ENCODE measurements around the gene MSL2. TPM values are rescaled to one million over a fixed set of nuclear protein-coding genes. Genes with fewer than 3 reads are reported as not detected.
"Not testable (repeated sequence)": the region's sequence is repeated elsewhere in the genome, so short reads cannot be mapped to it uniquely, and the experiment has no call there.

MSL2 gene
- total and polyA plus RNA-seq, 3 donors from 2014 or later: 33.9 to 56.9 (median 48.7) TPM

GRCh38 chr3:136237103-136237502 lies 41.0 kb upstream of the MSL2 start:
- WGBS, 2 donors: 86 to 91% methylated on average over 1 of the region's 1 CpG
- intact Hi-C loops (cut with DNase I; ENCODE audit: low total_unique reads): no loop called here
- TF ChIP-seq, protein P1, sequence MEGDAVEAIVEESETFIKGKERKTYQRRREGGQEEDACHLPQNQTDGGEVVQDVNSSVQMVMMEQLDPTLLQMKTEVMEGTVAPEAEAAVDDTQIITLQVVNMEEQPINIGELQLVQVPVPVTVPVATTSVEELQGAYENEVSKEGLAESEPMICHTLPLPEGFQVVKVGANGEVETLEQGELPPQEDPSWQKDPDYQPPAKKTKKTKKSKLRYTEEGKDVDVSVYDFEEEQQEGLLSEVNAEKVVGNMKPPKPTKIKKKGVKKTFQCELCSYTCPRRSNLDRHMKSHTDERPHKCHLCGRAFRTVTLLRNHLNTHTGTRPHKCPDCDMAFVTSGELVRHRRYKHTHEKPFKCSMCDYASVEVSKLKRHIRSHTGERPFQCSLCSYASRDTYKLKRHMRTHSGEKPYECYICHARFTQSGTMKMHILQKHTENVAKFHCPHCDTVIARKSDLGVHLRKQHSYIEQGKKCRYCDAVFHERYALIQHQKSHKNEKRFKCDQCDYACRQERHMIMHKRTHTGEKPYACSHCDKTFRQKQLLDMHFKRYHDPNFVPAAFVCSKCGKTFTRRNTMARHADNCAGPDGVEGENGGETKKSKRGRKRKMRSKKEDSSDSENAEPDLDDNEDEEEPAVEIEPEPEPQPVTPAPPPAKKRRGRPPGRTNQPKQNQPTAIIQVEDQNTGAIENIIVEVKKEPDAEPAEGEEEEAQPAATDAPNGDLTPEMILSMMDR (IDR thresholded peaks at IDR 0.05): no peak
- no peak for TF ChIP-seq POLR2A (IDR thresholded peaks at IDR 0.05)
- no peak for DNase-seq
- H3K9me3 ChIP-seq: no peaks in the 10 kb centered on the region
- no peaks in the 10 kb centered on the region for H3K27me3 ChIP-seq
- H3K4me1 ChIP-seq: no peaks in the 10 kb centered on the region
- H3K36me3 ChIP-seq (ENCODE audit: low read depth, missing control alignments): no peaks in the 10 kb centered on the region
- no peak overlapping the region for H3K4me3 ChIP-seq
- H3K27ac ChIP-seq: no peak overlapping the region

DNA sequence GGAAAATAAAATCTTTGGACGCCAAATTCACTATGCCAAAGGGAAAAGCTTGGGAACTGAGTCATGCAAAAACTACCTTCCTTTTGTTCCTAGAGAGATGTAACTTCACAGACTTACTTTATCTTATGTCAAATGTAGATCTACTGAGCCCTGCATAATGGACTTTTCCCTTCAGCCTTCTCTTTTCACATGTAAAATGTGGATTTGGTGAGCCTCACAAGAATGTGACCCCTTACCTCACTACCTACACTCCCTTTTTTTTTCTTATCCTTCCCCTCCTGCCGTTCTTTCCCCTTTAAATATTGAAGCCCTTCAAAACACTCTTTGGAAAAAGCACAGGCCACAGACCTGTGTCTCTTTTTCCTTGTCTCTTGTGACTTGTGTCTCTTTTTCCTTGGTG lies 40.0 kb upstream of the MSL2 start:
- intact Hi-C loops (cut with DNase I; ENCODE audit: low total_unique reads): no loop called here
- Histone ChIP-seq H3K4me1 (no peaks in the 10 kb centered on the region), H3K27ac (no peak overlapping the region), H3K9me3 (no peaks in the 10 kb centered on the region), H3K4me3 (no peak overlapping the region), H3K27me3 (no peaks in the 10 kb centered on the region), H3K36me3 (ENCODE audit: low read depth, missing control alignments) (no peaks in the 10 kb centered on the region)
- 78% methylated on average over 2 of the region's 2 CpGs for WGBS, 2 donors
- TF ChIP-seq, protein P1 (IDR thresholded peaks at IDR 0.05): no peak
- TF ChIP-seq POLR2A (IDR thresholded peaks at IDR 0.05): no peak
- DNase-seq: no peak

DNA sequence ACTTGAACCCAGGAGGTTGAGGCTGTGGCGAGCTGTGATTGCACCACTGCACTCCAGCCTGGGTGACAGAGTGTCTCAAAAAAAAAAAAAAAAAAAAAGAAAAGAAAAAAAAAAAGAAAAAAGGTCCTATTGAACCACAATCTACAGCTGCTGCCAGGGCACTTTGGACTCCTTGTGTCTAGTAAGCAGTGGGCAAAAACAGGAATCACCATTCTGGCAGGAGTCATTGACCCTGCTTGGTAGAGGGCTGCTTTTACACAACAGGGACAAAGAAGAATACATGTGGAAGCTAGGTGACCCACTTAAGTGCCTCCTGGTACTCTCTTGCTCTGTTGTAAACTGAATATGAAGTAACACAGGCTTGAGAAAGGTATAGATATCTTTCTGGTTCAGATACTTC lies 39.4 kb upstream of the MSL2 start:
- no peaks in the 10 kb centered on the region for H3K4me1 ChIP-seq
- DNase-seq: no peak
- H3K9me3 ChIP-seq: no peaks in the 10 kb centered on the region
- TF ChIP-seq POLR2A (IDR thresholded peaks at IDR 0.05): no peak
- TF ChIP-seq, protein P1 (IDR thresholded peaks at IDR 0.05): no peak
- 100% methylated on average over 1 of the region's 1 CpG for WGBS, 2 donors
- intact Hi-C loops (cut with DNase I; ENCODE audit: low total_unique reads): no loop called here
- no peak overlapping the region for H3K4me3 ChIP-seq
- no peak overlapping the region for H3K27ac ChIP-seq
- H3K27me3 ChIP-seq: no peaks in the 10 kb centered on the region
- no peaks in the 10 kb centered on the region for H3K36me3 ChIP-seq (ENCODE audit: low read depth, missing control alignments)

- no peaks in the 10 kb centered on the region for H3K9me3 ChIP-seq
- no peaks in the 10 kb centered on the region for H3K36me3 ChIP-seq (ENCODE audit: low read depth, missing control alignments)
- TF ChIP-seq, protein P1 (IDR thresholded peaks at IDR 0.05): no peak
- TF ChIP-seq POLR2A (IDR thresholded peaks at IDR 0.05): no peak
- DNase-seq: no peak
- H3K4me1 ChIP-seq: no peaks in the 10 kb centered on the region
- intact Hi-C loops (cut with DNase I; ENCODE audit: low total_unique reads): no loop called here
- H3K27me3 ChIP-seq: no peaks in the 10 kb centered on the region
- no peak overlapping the region for H3K4me3 ChIP-seq
- 89 to 90% methylated on average over 2 of the region's 2 CpGs for WGBS, 2 donors
- no peak overlapping the region for H3K27ac ChIP-seq
Observed at GRCh38 chr3:136232413-136232812, 36.3 kb upstream of the MSL2 start.

DNA sequence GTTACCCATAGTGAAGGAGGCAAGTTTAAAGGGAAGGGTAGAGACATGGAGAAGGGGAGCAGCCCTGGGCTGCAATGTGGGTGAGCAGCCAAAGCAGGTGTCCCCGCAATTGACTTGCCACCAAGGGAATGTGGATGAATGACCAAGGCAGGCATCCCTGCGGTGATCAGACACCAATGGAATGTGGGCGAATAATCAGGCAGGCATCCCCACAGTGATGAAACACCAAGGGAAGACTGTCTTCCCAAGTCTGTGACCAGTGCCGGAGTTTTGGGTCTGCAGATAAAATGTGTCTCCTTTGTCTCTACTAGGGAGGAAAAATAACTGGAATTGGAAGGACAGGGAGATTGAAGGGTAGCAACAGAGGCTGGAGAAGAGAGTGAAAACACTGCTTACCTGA lies 26.6 kb upstream of the MSL2 start:
- intact Hi-C loops (cut with DNase I; ENCODE audit: low total_unique reads); H3K4me1 ChIP-seq; H3K4me3 ChIP-seq: not testable (repeated sequence)

More for the DNA sequence above, 26.6 kb upstream of the MSL2 start:
- not testable (repeated sequence) for H3K9me3 ChIP-seq; H3K27me3 ChIP-seq; DNase-seq; H3K27ac ChIP-seq; H3K36me3 ChIP-seq (ENCODE audit: low read depth, missing control alignments)
- WGBS, 2 donors: 92 to 93% methylated on average over 3 to 4 of the region's 4 CpGs

Measured in testis (tissue), 3 donors.